ENCODE results near the gene CYB5D1. TPM values are rescaled to one million over a fixed set of nuclear protein-coding genes. Genes with fewer than 3 reads are reported as not detected.

The CYB5D1 gene
- total RNA-seq, 1 experiment from 2014 or later: 18.7 TPM

DNA sequence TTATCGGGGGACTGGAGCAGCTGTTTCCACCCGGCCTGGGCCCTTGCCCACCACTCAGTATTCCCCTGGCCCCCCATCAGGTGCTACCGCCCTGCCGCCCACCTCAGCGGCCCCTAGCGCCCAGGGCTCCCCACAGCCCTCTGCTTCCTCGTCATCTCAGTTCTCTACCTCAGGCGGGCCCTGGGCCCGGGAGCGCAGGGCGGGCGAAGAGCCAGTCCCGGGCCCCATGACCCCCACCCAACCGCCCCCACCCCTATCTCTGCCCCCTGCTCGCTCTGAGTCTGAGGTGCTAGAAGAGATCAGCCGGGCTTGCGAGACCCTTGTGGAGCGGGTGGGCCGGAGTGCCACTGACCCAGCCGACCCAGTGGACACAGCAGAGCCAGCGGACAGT, 9.1 kb upstream of the CYB5D1 start:
- no TSS peak for BruUV-seq (replicated peaks)
- Histone ChIP-seq H3K4me1 (ENCODE audit: insufficient read depth, low read length, poor library complexity, severe bottlenecking) (peaks cover 6% of the 10 kb centered on the region), H3K9me3 (ENCODE audit: low read depth, low read length, poor library complexity, severe bottlenecking) (no peaks in the 10 kb centered on the region), H3K4me3 (ENCODE audit: low read depth, low read length, poor library complexity, severe bottlenecking) (no peak overlapping the region), H3K27ac (ENCODE audit: low read depth, low read length, poor library complexity, severe bottlenecking) (no peak overlapping the region), H3K36me3 (ENCODE audit: insufficient read depth, low read length, poor library complexity, severe bottlenecking) (peaks cover 80% of the 10 kb centered on the region), H3K27me3 (replicated peaks; ENCODE audit: insufficient read depth, low read depth, low read length, poor library complexity) (no peaks in the 10 kb centered on the region)
- POLR2A ChIA-PET (ENCODE audit: low non-redundant PET): no interaction called here
- no peak for TF ChIP-seq EZH2 (IDR thresholded peaks at IDR 0.05; ENCODE audit: borderline replicate concordance, low read depth, low read length, poor library complexity, severe bottlenecking)
- TF ChIP-seq, protein P1, sequence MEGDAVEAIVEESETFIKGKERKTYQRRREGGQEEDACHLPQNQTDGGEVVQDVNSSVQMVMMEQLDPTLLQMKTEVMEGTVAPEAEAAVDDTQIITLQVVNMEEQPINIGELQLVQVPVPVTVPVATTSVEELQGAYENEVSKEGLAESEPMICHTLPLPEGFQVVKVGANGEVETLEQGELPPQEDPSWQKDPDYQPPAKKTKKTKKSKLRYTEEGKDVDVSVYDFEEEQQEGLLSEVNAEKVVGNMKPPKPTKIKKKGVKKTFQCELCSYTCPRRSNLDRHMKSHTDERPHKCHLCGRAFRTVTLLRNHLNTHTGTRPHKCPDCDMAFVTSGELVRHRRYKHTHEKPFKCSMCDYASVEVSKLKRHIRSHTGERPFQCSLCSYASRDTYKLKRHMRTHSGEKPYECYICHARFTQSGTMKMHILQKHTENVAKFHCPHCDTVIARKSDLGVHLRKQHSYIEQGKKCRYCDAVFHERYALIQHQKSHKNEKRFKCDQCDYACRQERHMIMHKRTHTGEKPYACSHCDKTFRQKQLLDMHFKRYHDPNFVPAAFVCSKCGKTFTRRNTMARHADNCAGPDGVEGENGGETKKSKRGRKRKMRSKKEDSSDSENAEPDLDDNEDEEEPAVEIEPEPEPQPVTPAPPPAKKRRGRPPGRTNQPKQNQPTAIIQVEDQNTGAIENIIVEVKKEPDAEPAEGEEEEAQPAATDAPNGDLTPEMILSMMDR (conservative IDR thresholded peaks at IDR 0.05; ENCODE audit: low read depth, low read length): no peak
- no peak for DNase-seq (ENCODE audit: low spot score)
- intact Hi-C loops (cut with micrococcal nuclease; ENCODE audit: unreplicated experiment): no loop called here
- CTCF ChIA-PET: no interaction called here

DNA sequence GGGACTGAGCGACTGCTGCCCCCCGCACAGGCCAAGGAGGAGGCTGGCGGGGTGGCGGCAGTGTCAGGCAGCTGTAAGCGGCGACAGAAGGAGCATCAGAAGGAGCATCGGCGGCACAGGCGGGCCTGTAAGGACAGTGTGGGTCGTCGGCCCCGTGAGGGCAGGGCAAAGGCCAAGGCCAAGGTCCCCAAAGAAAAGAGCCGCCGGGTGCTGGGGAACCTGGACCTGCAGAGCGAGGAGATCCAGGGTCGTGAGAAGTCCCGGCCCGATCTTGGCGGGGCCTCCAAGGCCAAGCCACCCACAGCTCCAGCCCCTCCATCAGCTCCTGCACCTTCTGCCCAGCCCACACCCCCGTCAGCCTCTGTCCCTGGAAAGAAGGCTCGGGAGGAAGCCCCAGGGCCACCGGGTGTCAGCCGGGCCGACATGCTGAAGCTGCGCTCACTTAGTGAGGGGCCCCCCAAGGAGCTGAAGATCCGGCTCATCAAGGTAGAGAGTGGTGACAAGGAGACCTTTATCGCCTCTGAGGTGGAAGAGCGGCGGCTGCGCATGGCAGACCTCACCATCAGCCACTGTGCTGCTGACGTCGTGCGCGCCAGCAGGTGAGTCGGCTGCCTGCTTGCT, 8.6 kb upstream of the CYB5D1 start:
- BruUV-seq (replicated peaks): no TSS peak
- TF ChIP-seq, protein P1 (conservative IDR thresholded peaks at IDR 0.05; ENCODE audit: low read depth, low read length): no peak
- no peak for TF ChIP-seq EZH2 (IDR thresholded peaks at IDR 0.05; ENCODE audit: borderline replicate concordance, low read depth, low read length, poor library complexity, severe bottlenecking)
- Histone ChIP-seq H3K27ac (ENCODE audit: low read depth, low read length, poor library complexity, severe bottlenecking) (no peak overlapping the region), H3K9me3 (ENCODE audit: low read depth, low read length, poor library complexity, severe bottlenecking) (no peaks in the 10 kb centered on the region), H3K36me3 (ENCODE audit: insufficient read depth, low read length, poor library complexity, severe bottlenecking) (peaks cover 84% of the 10 kb centered on the region), H3K4me3 (ENCODE audit: low read depth, low read length, poor library complexity, severe bottlenecking) (no peak overlapping the region), H3K27me3 (replicated peaks; ENCODE audit: insufficient read depth, low read depth, low read length, poor library complexity) (no peaks in the 10 kb centered on the region), H3K4me1 (ENCODE audit: insufficient read depth, low read length, poor library complexity, severe bottlenecking) (peaks cover 6% of the 10 kb centered on the region)
- CTCF ChIA-PET: no interaction called here
- POLR2A ChIA-PET (ENCODE audit: low non-redundant PET): no interaction called here
- intact Hi-C loops (cut with micrococcal nuclease; ENCODE audit: unreplicated experiment): no loop called here
- no peak for DNase-seq (ENCODE audit: low spot score)

DNA sequence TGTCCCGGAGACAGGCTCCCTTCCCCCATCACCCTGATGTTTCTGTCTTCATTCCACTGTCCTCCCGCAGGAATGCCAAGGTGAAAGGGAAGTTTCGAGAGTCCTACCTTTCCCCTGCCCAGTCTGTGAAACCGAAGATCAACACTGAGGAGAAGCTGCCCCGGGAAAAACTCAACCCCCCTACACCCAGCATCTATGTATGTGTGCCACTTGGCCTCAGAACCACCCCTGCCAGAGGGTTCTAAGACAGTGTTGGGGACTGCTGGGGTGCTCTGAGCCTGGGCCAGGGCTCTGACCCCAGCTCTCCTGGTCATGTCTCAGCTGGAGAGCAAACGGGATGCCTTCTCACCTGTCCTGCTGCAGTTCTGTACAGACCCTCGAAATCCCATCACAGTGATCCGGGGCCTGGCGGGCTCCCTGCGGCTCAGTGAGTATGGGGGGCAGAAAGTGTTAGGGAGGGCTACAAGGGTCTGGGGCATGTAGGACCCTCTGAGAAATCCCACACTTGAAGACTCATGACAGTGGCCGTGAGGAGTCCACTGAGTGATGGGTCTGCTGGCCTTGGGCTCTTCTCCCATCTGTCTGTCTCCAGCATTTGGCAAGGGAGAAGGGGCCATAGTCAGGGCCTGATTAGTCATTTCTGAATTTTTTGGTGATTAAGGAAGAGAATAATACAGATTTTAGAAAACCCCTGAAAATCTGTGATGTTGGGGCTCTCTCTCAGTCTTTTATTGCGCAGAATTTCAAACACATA, 7.9 kb upstream of the CYB5D1 start:
- no peak for DNase-seq (ENCODE audit: low spot score)
- TF ChIP-seq EZH2 (IDR thresholded peaks at IDR 0.05; ENCODE audit: borderline replicate concordance, low read depth, low read length, poor library complexity, severe bottlenecking): no peak
- TF ChIP-seq, protein P1 (conservative IDR thresholded peaks at IDR 0.05; ENCODE audit: low read depth, low read length): no peak
- Histone ChIP-seq H3K36me3 (ENCODE audit: insufficient read depth, low read length, poor library complexity, severe bottlenecking) (peaks cover 84% of the 10 kb centered on the region), H3K27ac (ENCODE audit: low read depth, low read length, poor library complexity, severe bottlenecking) (no peak overlapping the region), H3K4me3 (ENCODE audit: low read depth, low read length, poor library complexity, severe bottlenecking) (no peak overlapping the region), H3K9me3 (ENCODE audit: low read depth, low read length, poor library complexity, severe bottlenecking) (no peaks in the 10 kb centered on the region), H3K27me3 (replicated peaks; ENCODE audit: insufficient read depth, low read depth, low read length, poor library complexity) (no peaks in the 10 kb centered on the region), H3K4me1 (ENCODE audit: insufficient read depth, low read length, poor library complexity, severe bottlenecking) (peaks cover 4% of the 10 kb centered on the region)
- intact Hi-C loops (cut with micrococcal nuclease; ENCODE audit: unreplicated experiment): loop anchor here (2.0 kb wide), 1 partner anchor 107 kb away; no protein-coding TSS in a partner anchor
- ChIA-PET POLR2A (ENCODE audit: low non-redundant PET) (no interaction called here), CTCF (no interaction called here)
- BruUV-seq (replicated peaks): no TSS peak
